ENCODE measurements around the gene SIRPB2.
A peak's percentile ranks its signal among the peaks of the same experiment; 100 is the strongest.

Gene SIRPB2

DNA sequence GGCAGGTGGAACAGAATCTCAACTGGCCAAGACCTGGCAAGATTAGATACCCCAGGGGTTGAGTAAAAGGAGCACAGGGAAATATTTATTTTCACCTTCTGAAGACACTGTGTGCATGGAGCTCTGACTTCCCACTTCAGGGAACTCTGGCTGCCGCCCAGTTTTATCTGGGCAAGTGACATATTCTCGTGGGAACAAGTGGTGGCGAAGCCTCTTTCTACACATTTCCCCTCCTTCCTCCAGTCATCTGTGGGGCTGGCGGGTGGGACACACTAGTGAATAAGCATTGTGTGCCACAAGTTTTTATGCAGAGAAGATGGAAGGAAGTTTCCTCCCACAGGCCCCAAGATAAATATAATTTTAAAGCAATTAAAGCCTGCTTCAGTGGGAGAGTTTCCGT, 48.1 kb downstream of the SIRPB2 start:
- no peak for DNase-seq
- no peak for TF ChIP-seq CTCF (IDR thresholded peaks at IDR 0.05; ENCODE audit: low read depth, low read length, missing control alignments)
- in situ Hi-C loops (cut with HindIII; ENCODE audit: low pct_ligation_motif_present, low sequenced_read_pairs), result loop anchor here (25.0 kb wide), 1 partner anchor 131 kb away; no protein-coding TSS in a partner anchor
- H3K27me3 ChIP-seq (replicated peaks), result no peaks in the 10 kb centered on the region
- peaks cover 60% of the 10 kb centered on the region for H3K36me3 ChIP-seq (replicated peaks)
- H3K4me3 ChIP-seq (ENCODE audit: low read depth, low read length), result no peak overlapping the region
- no peak overlapping the region for H3K27ac ChIP-seq

DNA sequence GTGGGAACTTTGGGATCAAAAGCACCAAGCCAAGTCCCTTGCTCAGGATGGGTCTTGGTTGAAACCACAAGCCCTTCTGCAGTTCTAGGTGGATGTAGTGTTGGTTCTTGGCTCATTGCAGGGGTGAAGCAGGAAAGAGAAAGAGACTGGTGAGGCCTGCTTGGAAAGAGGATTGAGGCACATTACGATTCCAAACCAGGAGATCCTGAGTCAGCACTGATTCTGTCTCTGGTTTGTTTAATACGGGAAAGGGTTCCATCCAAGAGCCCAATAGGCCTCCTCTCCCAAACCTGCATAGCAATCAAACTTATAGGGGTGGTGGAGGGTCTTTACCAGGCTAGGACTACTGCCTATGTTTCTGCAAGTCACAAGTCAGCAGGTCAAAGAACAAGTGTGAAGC, 48.9 kb downstream of the SIRPB2 start:
- Histone ChIP-seq H3K27me3 (replicated peaks) (no peaks in the 10 kb centered on the region), H3K4me3 (ENCODE audit: low read depth, low read length) (no peak overlapping the region), H3K27ac (no peak overlapping the region), H3K36me3 (replicated peaks) (peaks cover 52% of the 10 kb centered on the region)
- no peak for TF ChIP-seq CTCF (IDR thresholded peaks at IDR 0.05; ENCODE audit: low read depth, low read length, missing control alignments)
- DNase-seq, result no peak
- in situ Hi-C loops (cut with HindIII; ENCODE audit: low pct_ligation_motif_present, low sequenced_read_pairs), result loop anchor here (25.0 kb wide), 1 partner anchor 130 kb away; no protein-coding TSS in a partner anchor

- DNase-seq, result no peak
- no peak for TF ChIP-seq CTCF (IDR thresholded peaks at IDR 0.05; ENCODE audit: low read depth, low read length, missing control alignments)
- Histone ChIP-seq H3K36me3 (replicated peaks) (peaks cover 43% of the 10 kb centered on the region), H3K27ac (no peak overlapping the region), H3K27me3 (replicated peaks) (no peaks in the 10 kb centered on the region), H3K4me3 (ENCODE audit: low read depth, low read length) (no peak overlapping the region)
- in situ Hi-C loops (cut with HindIII; ENCODE audit: low pct_ligation_motif_present, low sequenced_read_pairs), result loop anchor here (25.0 kb wide), 1 partner anchor 129 kb away; no protein-coding TSS in a partner anchor
Observed at GRCh38 chr20:1441133-1441532, 50.1 kb downstream of the SIRPB2 start.

DNA sequence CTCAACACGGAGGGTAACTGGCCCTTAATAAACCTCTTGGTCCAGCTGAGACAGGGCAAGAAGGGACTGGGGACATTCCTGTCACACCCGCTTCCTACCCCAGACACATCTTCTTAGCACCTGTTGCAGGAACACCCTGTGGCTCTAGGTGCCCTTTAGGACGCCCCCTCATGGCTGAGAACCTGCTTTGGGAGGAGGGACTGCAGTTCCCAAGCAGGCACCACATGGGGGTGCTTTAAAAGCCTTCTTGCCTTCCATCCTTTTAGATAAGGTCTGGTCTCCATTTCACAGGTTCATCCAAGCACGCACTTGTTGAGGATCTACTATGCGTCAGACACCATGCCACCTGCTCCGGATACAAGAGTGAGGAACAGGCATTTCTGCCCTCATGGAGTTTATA, 51.2 kb downstream of the SIRPB2 start:
- TF ChIP-seq CTCF (IDR thresholded peaks at IDR 0.05; ENCODE audit: low read depth, low read length, missing control alignments), result peak; percentile 69
- in situ Hi-C loops (cut with HindIII; ENCODE audit: low pct_ligation_motif_present, low sequenced_read_pairs), result loop anchor here (25.0 kb wide), 1 partner anchor 128 kb away; no protein-coding TSS in a partner anchor
- peaks cover 32% of the 10 kb centered on the region for H3K36me3 ChIP-seq (replicated peaks)
- H3K4me3 ChIP-seq (ENCODE audit: low read depth, low read length), result no peak overlapping the region
- H3K27me3 ChIP-seq (replicated peaks), result no peaks in the 10 kb centered on the region
- no peak overlapping the region for H3K27ac ChIP-seq
- no peak for DNase-seq

DNA sequence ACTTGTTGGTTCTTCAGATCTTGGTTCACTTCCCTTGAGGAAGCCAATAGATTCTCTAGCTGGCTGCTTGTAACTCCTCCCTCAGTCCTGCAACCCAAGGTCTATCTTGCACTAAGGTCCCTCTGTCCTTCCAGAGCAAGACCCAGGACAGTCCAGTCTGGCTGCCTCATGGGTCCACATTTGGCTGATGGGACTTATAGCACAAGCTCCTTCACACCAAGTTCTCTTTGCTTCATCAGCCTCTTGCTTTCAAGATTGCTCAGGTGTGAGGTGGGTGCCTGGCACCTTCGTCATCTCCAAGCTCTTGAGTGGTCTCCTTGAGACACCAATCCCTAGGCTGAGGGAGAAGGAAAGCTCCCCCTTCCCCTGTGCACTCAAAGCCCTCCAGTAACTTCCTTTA, 52.9 kb downstream of the SIRPB2 start:
- DNase-seq, result no peak
- Histone ChIP-seq H3K27ac (no peak overlapping the region), H3K27me3 (replicated peaks) (no peaks in the 10 kb centered on the region), H3K36me3 (replicated peaks) (peaks cover 17% of the 10 kb centered on the region), H3K4me3 (ENCODE audit: low read depth, low read length) (no peak overlapping the region)
- no peak for TF ChIP-seq CTCF (IDR thresholded peaks at IDR 0.05; ENCODE audit: low read depth, low read length, missing control alignments)
- in situ Hi-C loops (cut with HindIII; ENCODE audit: low pct_ligation_motif_present, low sequenced_read_pairs), result loop anchor here (25.0 kb wide), 1 partner anchor 126 kb away; no protein-coding TSS in a partner anchor
